SK-N-SH (cell line): ENCODE data around the gene LSM14B. TPM values are rescaled to one million over a fixed set of nuclear protein-coding genes. Genes with fewer than 3 reads are reported as not detected.

ENCODE experiments used
- CTCF ChIA-PET: fragments of 300-600, 350-600 bp; formaldehyde crosslinking; extraction: SDS; loops from one replicate; lab custom pipeline; 2021; lab: Yijun Ruan, JAX
- POLR2A ChIA-PET: fragments of 350-600 bp; sonication (Branson Sonifier 250); formaldehyde crosslinking; extraction: SDS; loops from one replicate; lab custom pipeline; 2020; ENCODE audit warnings: antibody characterized with exemption, inconsistent platforms; lab: Yijun Ruan, JAX
- DNase-seq: peaks from one replicate; pipeline ENCODE4 v3.0.0; 2012
- H2AFZ ChIP-seq: fragments of 200-600 bp; sonication (generic); 2 replicates; pipeline ENCODE4 v1.8.1; 2016; ENCODE audit warnings: antibody characterized with exemption, mild to moderate bottlenecking, low read depth
- H3F3A ChIP-seq: fragments of 200-600 bp; sonication (generic); replicated peaks from 2 replicates; pipeline ENCODE3; 2016; ENCODE audit warnings: antibody characterized with exemption, mild to moderate bottlenecking; ENCODE audit not compliant: insufficient read depth
- H3K27ac ChIP-seq, 2 experiments: fragments of 200-500 bp in 1 of 2; fragments of 200-600 bp in 1 of 2; sonication (Bioruptor generic) in 1 of 2; sonication (generic), shearing (Covaris generic) in 1 of 2; 2 replicates each; pipeline versions ENCODE4 v1.5.1 to v1.6.1; 2014 to 2016; ENCODE audit warnings: low read depth in 2 of 2, inconsistent platforms in 1 of 2, low read length in 1 of 2, mild to moderate bottlenecking in 1 of 2, mixed read lengths in 1 of 2
- H3K27me3 ChIP-seq: fragments of 200-600 bp; sonication (generic), shearing (Covaris generic); 2 replicates; pipeline ENCODE4 v1.6.1; 2016; ENCODE audit warnings: mixed run types; ENCODE audit not compliant: insufficient read depth
- H3K36me3 ChIP-seq, 2 experiments: fragments of 200-500 bp in 1 of 2; fragments of 200-600 bp in 1 of 2; sonication (Bioruptor generic) in 1 of 2; sonication (generic) in 1 of 2; replicated peaks in 1 of 2; 2 replicates each; pipeline versions ENCODE3 to v1.5.1; 2014 to 2016; ENCODE audit warnings: low read length in 1 of 2, mild to moderate bottlenecking in 1 of 2; ENCODE audit not compliant: insufficient read depth in 2 of 2, control insufficient read depth in 1 of 2
- H3K4me1 ChIP-seq, 2 experiments: fragments of 200-500 bp in 1 of 2; fragments of 200-600 bp in 1 of 2; sonication (Bioruptor generic) in 1 of 2; sonication (generic), shearing (Covaris generic) in 1 of 2; 2 replicates each; pipeline versions ENCODE4 v1.5.1 to v1.6.1; 2014 to 2016; ENCODE audit warnings: low read depth in 1 of 2, low read length in 1 of 2, mixed run types in 1 of 2; ENCODE audit not compliant: insufficient read depth in 2 of 2, control insufficient read depth in 1 of 2
- H3K4me2 ChIP-seq: fragments of 200-600 bp; sonication (generic), shearing (Covaris generic); 2 replicates; pipeline ENCODE4 v1.6.1; 2017; ENCODE audit warnings: mixed run types
- H3K4me3 ChIP-seq, 2 experiments: fragments of 200-500 bp in 1 of 2; fragments of 200-600 bp in 1 of 2; sonication (Bioruptor generic) in 1 of 2; sonication (generic), shearing (Covaris generic) in 1 of 2; 2 replicates each; pipeline versions ENCODE4 v1.5.1 to v1.8.1; 2014 to 2016; ENCODE audit warnings: low read depth in 2 of 2, inconsistent platforms in 1 of 2, low read length in 1 of 2, mild to moderate bottlenecking in 1 of 2, mixed read lengths in 1 of 2, moderate library complexity in 1 of 2
- H3K79me2 ChIP-seq: fragments of 200-600 bp; sonication (generic); 2 replicates; pipeline ENCODE4 v1.8.1; 2017; ENCODE audit warnings: mild to moderate bottlenecking; ENCODE audit not compliant: insufficient read depth
- H3K9ac ChIP-seq: fragments of 200-600 bp; sonication (generic); 2 replicates; pipeline ENCODE4 v1.6.1; 2017; ENCODE audit warnings: mixed run types
- H3K9me2 ChIP-seq: fragments of 200-600 bp; sonication (generic); 2 replicates; pipeline ENCODE4 v1.6.1; 2017; ENCODE audit warnings: mixed run types
- H3K9me3 ChIP-seq: fragments of 200-600 bp; sonication (generic); 2 replicates; pipeline ENCODE4 v1.6.1; 2017; ENCODE audit warnings: mixed run types, mild to moderate bottlenecking, moderate library complexity
- H4K20me1 ChIP-seq: fragments of 200-600 bp; sonication (generic); 2 replicates; pipeline ENCODE4 v1.6.1; 2017; ENCODE audit warnings: mild to moderate bottlenecking, mixed run types; ENCODE audit not compliant: insufficient read depth
- CHD2 ChIP-seq: fragments of 150-350 bp; IDR thresholded peaks from 2 replicates; pipeline ENCODE4 v1.6.1; 2018; ENCODE audit warnings: low read length; ENCODE audit not compliant: partially characterized antibody
- CTCF ChIP-seq: fragments of 200-600 bp; sonication (generic); IDR thresholded peaks from 2 replicates; pipeline ENCODE4 v1.6.1; 2017; ENCODE audit warnings: antibody characterized with exemption, mild to moderate bottlenecking, moderate library complexity
- ELF1 ChIP-seq: IDR thresholded peaks from 2 replicates; pipeline ENCODE4 v1.4.0; 2012
- EP300 ChIP-seq, 2 experiments: IDR thresholded peaks; 2 replicates each; pipeline versions ENCODE4 v1.4.0 to v1.6.1; 2012; ENCODE audit warnings: borderline replicate concordance in 1 of 2, low read depth in 1 of 2, low read length in 1 of 2
- FOSL2 ChIP-seq: IDR thresholded peaks from 2 replicates; pipeline ENCODE4 v1.4.0; 2012; ENCODE audit warnings: low read depth, mild to moderate bottlenecking, moderate library complexity, borderline replicate concordance
- FOXJ3 ChIP-seq: sonication (generic); formaldehyde crosslinking; IDR thresholded peaks from 2 replicates; pipeline ENCODE4 v1.5.1; 2020; ENCODE audit warnings: mild to moderate bottlenecking, missing genetic modification reagents
- GABPA ChIP-seq: IDR thresholded peaks from 2 replicates; pipeline ENCODE4 v1.4.0; 2012; ENCODE audit warnings: low read depth, mild to moderate bottlenecking
- GATA2 ChIP-seq: sonication (generic); formaldehyde crosslinking; IDR thresholded peaks from 2 replicates; pipeline ENCODE4 v1.5.0; 2020; ENCODE audit warnings: mild to moderate bottlenecking, missing genetic modification reagents
- MEF2A ChIP-seq: IDR thresholded peaks from 2 replicates; pipeline ENCODE4 v1.4.0; 2012; ENCODE audit warnings: low read depth, borderline replicate concordance
- NRF1 ChIP-seq: IDR thresholded peaks from 2 replicates; pipeline ENCODE4 v1.6.1; 2012; ENCODE audit warnings: low read depth, mild to moderate bottlenecking, low read length
- PBX3 ChIP-seq: IDR thresholded peaks from 2 replicates; pipeline ENCODE4; 2012
- RAD21 ChIP-seq: IDR thresholded peaks from 2 replicates; pipeline ENCODE4 v1.6.1; 2012; ENCODE audit warnings: mild to moderate bottlenecking, low read length
- SIN3A ChIP-seq: IDR thresholded peaks from 2 replicates; pipeline ENCODE4 v1.6.1; 2012; ENCODE audit warnings: low read depth, mild to moderate bottlenecking, low read length, moderate library complexity, borderline replicate concordance
- SMC3 ChIP-seq: IDR thresholded peaks from 2 replicates; pipeline ENCODE4 v1.6.1; 2012; ENCODE audit warnings: low read depth, low read length, improper control_type of control experiment
- TAF1 ChIP-seq: IDR thresholded peaks from 2 replicates; pipeline ENCODE4 v1.6.1; 2012; ENCODE audit warnings: low read depth, mild to moderate bottlenecking, low read length, moderate library complexity, borderline replicate concordance
- TCF12 ChIP-seq: IDR thresholded peaks from 2 replicates; pipeline ENCODE4 v1.4.0; 2012
- TEAD4 ChIP-seq: IDR thresholded peaks from 2 replicates; pipeline ENCODE4 v1.4.0; 2012; ENCODE audit warnings: mild to moderate bottlenecking, borderline replicate concordance; ENCODE audit not compliant: insufficient read depth
- USF2 ChIP-seq: fragments of 150-350 bp; IDR thresholded peaks from 2 replicates; pipeline ENCODE4 v1.6.1; 2017; ENCODE audit warnings: antibody characterized with exemption, low read length, low read depth, borderline replicate concordance
- ZBTB33 ChIP-seq: IDR thresholded peaks from 2 replicates; pipeline ENCODE4 v1.4.0; 2012; ENCODE audit warnings: low read depth, borderline replicate concordance
- WGBS: methylation state at CpG from one replicate; pipeline ENCODE4 v1.1.6; 2017; ENCODE audit warnings: low lambda C conversion rate; 5-methylcytosine and 5-hydroxymethylcytosine counted together
- polyA plus RNA-seq, 3 experiments: library from polyadenylated mRNA; depleted of rRNA; stranded (reverse); fragments of >200 nt; gene quantifications; 2 replicates each; pipeline ENCODE4 v1.2.3, GENCODE V29; 2012

LSM14B gene
- polyA plus RNA-seq, 1 of the 3 experiments (the other 2 are of a cell fraction) = 64.6 TPM

- TF ChIP-seq GABPA = no peak
- TF ChIP-seq ELF1 = no peak
Observed at GRCh38 chr20:62111148-62111547, 11.1 kb upstream of the LSM14B start (continued).

- no peaks in the 10 kb centered on the region for H4K20me1 ChIP-seq
- no peaks in the 10 kb centered on the region for H3F3A ChIP-seq
- ChIA-PET CTCF (interaction anchor here (1.1 to 1.5 kb wide), 3 partner anchors 23 to 102 kb away, joined by 3 to 4 read pairs (median 3); no protein-coding TSS in a partner anchor), POLR2A (interaction anchor here (1.3 kb wide), 1 partner anchor 10 kb away, joined by 5 read pairs; the partner anchor contains the start of gene LSM14B)
- 0 out of 2 replicates have a peak, but pooled peaks cover 4% of the 10 kb centered on the region for H3K9me3 ChIP-seq
- no peaks in the 10 kb centered on the region for H3K36me3 ChIP-seq
- no peak overlapping the region for H3K4me2 ChIP-seq
- no peaks in the 10 kb centered on the region for H3K27me3 ChIP-seq
- H2AFZ ChIP-seq = no peak overlapping the region
- DNase-seq = no peak
- no peaks in the 10 kb centered on the region for H3K9me2 ChIP-seq
- TF ChIP-seq TEAD4 (no peak), PBX3 (no peak)
- H3K79me2 ChIP-seq = no peaks in the 10 kb centered on the region
- H3K9ac ChIP-seq = no peak overlapping the region
- no peak overlapping the region for H3K4me3 ChIP-seq
- 28% methylated on average over 3 of the region's 6 CpGs for WGBS
- peaks cover 0 to 14% of the 10 kb centered on the region in 2 experiments; a peak in 1 of 4 replicates for H3K4me1 ChIP-seq
- no peak overlapping the region for H3K27ac ChIP-seq
Observed at GRCh38 chr20:62112368-62112767, 9.9 kb upstream of the LSM14B start.

GRCh38 chr20:62114894-62115293 is 7.4 kb upstream of the LSM14B start:
- TF ChIP-seq FOSL2 (no peak), SIN3A (no peak), CHD2 (no peak), GATA2 (no peak), USF2 (no peak), SMC3 (no peak), EP300 (IDR thresholded peaks at IDR 0.05; ENCODE audit: borderline replicate concordance in 1 of 2, low read depth in 1 of 2, low read length in 1 of 2) (no peak), TAF1 (no peak), RAD21 (no peak), CTCF (no peak), TCF12 (no peak), ZBTB33 (no peak), FOXJ3 (CRISPR knock-in tag) (no peak), ELF1 (no peak), MEF2A (no peak), PBX3 (no peak), NRF1 (no peak)
- Histone ChIP-seq H3K9me2 (no peaks in the 10 kb centered on the region), H3K27ac (no peak overlapping the region), H4K20me1 (no peaks in the 10 kb centered on the region), H3K4me2 (no peak overlapping the region), H3K79me2 (no peaks in the 10 kb centered on the region), H3K4me1 (peaks cover 0 to 23% of the 10 kb centered on the region in 2 experiments; a peak in 1 of 4 replicates), H2AFZ (no peak overlapping the region), H3K36me3 (no peaks in the 10 kb centered on the region), H3K4me3 (no peak overlapping the region), H3K9me3 (no peaks in the 10 kb centered on the region), H3K27me3 (no peaks in the 10 kb centered on the region), H3F3A (no peaks in the 10 kb centered on the region), H3K9ac (no peak overlapping the region)
- POLR2A ChIA-PET = interaction anchor here (1.3 kb wide), 1 partner anchor 48 kb away, joined by 4 read pairs; no protein-coding TSS in a partner anchor
- no peak for DNase-seq
- CTCF ChIA-PET = interaction anchor here (0.7 kb wide), 1 partner anchor 105 kb away, joined by 3 read pairs; no protein-coding TSS in a partner anchor
- 80% methylated on average over 5 of the region's 8 CpGs for WGBS
